A549 (cell line): ENCODE results near the gene GABARAP. TPM values are rescaled to one million over a fixed set of nuclear protein-coding genes. Genes with fewer than 3 reads are reported as not detected.

Source experiments
- ATAC-seq, 2 experiments: fragments of 200-7000 bp in 1 of 2; fragments of >200 bp in 1 of 2; cut with Nextera tagmentation in 1 of 2; cut with Tn5 transposase in 1 of 2; 3 replicates each; pipeline versions ENCODE4 v1.8.0 to v1.9.1; 2018 to 2020; ENCODE audit warnings: mild to moderate bottlenecking in 1 of 2, moderate library complexity in 1 of 2
- CTCF ChIA-PET: fragments of 300-600 bp; sonication (Branson Sonifier 250); formaldehyde crosslinking; extraction: SDS; loops from one replicate; lab custom pipeline; 2021; ENCODE audit warnings: antibody characterized with exemption, inconsistent platforms; lab: Yijun Ruan, JAX
- POLR2A ChIA-PET: fragments of 350-600 bp; formaldehyde crosslinking; extraction: SDS; loops from one replicate; lab custom pipeline; 2021; ENCODE audit warnings: antibody characterized with exemption, inconsistent platforms; lab: Yijun Ruan, JAX
- DNase-seq, 2 experiments: peaks; one replicate each; pipeline versions ENCODE4 v3.0.0 to v3.0.0-alpha.2; 2011 to 2016; ENCODE audit warnings: low read depth in 1 of 2, low spot score in 1 of 2
- FAIRE-seq: peaks from 2 replicates; lab custom pipeline; 2011; peaks lifted over from hg19 to GRCh38; lab: Jason Lieb, UNC
- H3K27ac ChIP-seq, 2 experiments: fragments of >200 bp; sonication (Bioruptor Twin); formaldehyde crosslinking; 3 replicates each; pipeline ENCODE4 v1.5.1; 2016 to 2017
- H3K4me1 ChIP-seq: fragments of >200 bp; sonication (Bioruptor Twin); formaldehyde crosslinking; 3 replicates; pipeline ENCODE4 v1.6.1; 2016
- H3K4me2 ChIP-seq: fragments of >200 bp; sonication (Bioruptor Twin); formaldehyde crosslinking; 3 replicates; pipeline ENCODE4 v1.6.1; 2016
- H3K4me3 ChIP-seq: fragments of >200 bp; sonication (Bioruptor Twin); formaldehyde crosslinking; 3 replicates; pipeline ENCODE4 v1.5.1; 2016
- H3K9me3 ChIP-seq: fragments of >200 bp; sonication (Bioruptor Twin); formaldehyde crosslinking; 3 replicates; pipeline ENCODE4 v1.6.1; 2016
- ATOH8 ChIP-seq: fragments of 250-450 bp; sonication (Bioruptor Pico); IDR thresholded peaks from 2 replicates; pipeline ENCODE4 v1.5.0; 2020; ENCODE audit warnings: low read depth, mild to moderate bottlenecking, moderate library complexity
- BHLHE40 ChIP-seq: IDR thresholded peaks from 2 replicates; pipeline ENCODE4 v1.6.1; 2012; ENCODE audit warnings: low read depth, low read length, inconsistent platforms
- CBX8 ChIP-seq: fragments of 200-600 bp; sonication (generic); IDR thresholded peaks from 2 replicates; pipeline ENCODE4 v1.6.1; 2016
- CEBPB ChIP-seq, 2 experiments: fragments of >200 bp in 1 of 2; sonication (Bioruptor Twin) in 1 of 2; formaldehyde crosslinking in 1 of 2; IDR thresholded peaks; 2 replicates each; pipeline ENCODE4 v1.6.1; 2012 to 2016
- CHD4 ChIP-seq: fragments of 200-600 bp; sonication (generic); IDR thresholded peaks from 2 replicates; pipeline ENCODE4 v1.6.1; 2016; ENCODE audit warnings: antibody characterized with exemption, mild to moderate bottlenecking, borderline replicate concordance
- CTCF ChIP-seq: fragments of >200 bp; sonication (Bioruptor Twin); formaldehyde crosslinking; IDR thresholded peaks from 3 replicates; pipeline ENCODE4 v1.5.1; 2016
- ELK1 ChIP-seq: fragments of 150-350 bp; IDR thresholded peaks from 2 replicates; pipeline ENCODE4 v1.6.1; 2014; ENCODE audit warnings: low read depth, mild to moderate bottlenecking, low read length
- FOSB ChIP-seq: fragments of 250-450 bp; sonication (Bioruptor Pico); IDR thresholded peaks from 2 replicates; pipeline ENCODE4 v1.5.0; 2020; ENCODE audit warnings: mild to moderate bottlenecking, moderate library complexity
- FOSL2 ChIP-seq, 2 experiments: fragments of 450-650 bp in 1 of 2; fragments of >200 bp in 1 of 2; sonication (Bioruptor Twin) in 1 of 2; formaldehyde crosslinking; IDR thresholded peaks; 2 replicates each; pipeline versions ENCODE4 v1.5.0 to v1.6.1; 2016 to 2020; ENCODE audit warnings: mild to moderate bottlenecking in 1 of 2, moderate library complexity in 1 of 2
- HDAC2 ChIP-seq: fragments of 200-600 bp; sonication (generic); IDR thresholded peaks from 2 replicates; pipeline ENCODE4 v1.6.1; 2016
- HMGXB4 ChIP-seq: fragments of 250-450 bp; sonication (Bioruptor Pico); IDR thresholded peaks from 2 replicates; pipeline ENCODE4 v1.5.0; 2021; ENCODE audit warnings: mild to moderate bottlenecking, moderate library complexity, borderline replicate concordance
- HOXA7 ChIP-seq: fragments of 250-450 bp; sonication (Bioruptor Pico); IDR thresholded peaks from 2 replicates; pipeline ENCODE4 v1.5.0; 2020; ENCODE audit warnings: mild to moderate bottlenecking, moderate library complexity
- HOXB5 ChIP-seq: fragments of 250-450 bp; sonication (Bioruptor Pico); IDR thresholded peaks from 2 replicates; pipeline ENCODE4 v1.5.0; 2020; ENCODE audit warnings: mild to moderate bottlenecking, moderate library complexity
- JUN ChIP-seq, 2 experiments: fragments of >200 bp; sonication (Bioruptor Twin); formaldehyde crosslinking; IDR thresholded peaks; 2 replicates in 1 of 2; 3 replicates in 1 of 2; pipeline ENCODE4 v1.6.1; 2016 to 2017
- JUNB ChIP-seq: fragments of >200 bp; sonication (Bioruptor Twin); formaldehyde crosslinking; IDR thresholded peaks from 2 replicates; pipeline ENCODE4 v1.6.1; 2016
- MAX ChIP-seq: IDR thresholded peaks from 2 replicates; pipeline ENCODE4 v1.6.1; 2012
- MYC ChIP-seq: IDR thresholded peaks from 2 replicates; pipeline ENCODE4 v1.6.1; 2012; ENCODE audit warnings: mild to moderate bottlenecking, inconsistent platforms, low read length, improper control_type of control experiment, borderline replicate concordance
- RARB ChIP-seq: fragments of 250-450 bp; sonication (Bioruptor Pico); IDR thresholded peaks from 2 replicates; pipeline ENCODE4 v1.8.0; 2021; ENCODE audit warnings: mild to moderate bottlenecking, moderate library complexity
- RCOR1 ChIP-seq: fragments of 150-350 bp; IDR thresholded peaks from 2 replicates; pipeline ENCODE4 v1.6.1; 2014; ENCODE audit warnings: antibody characterized with exemption, low read length, low read depth
- RFX5 ChIP-seq: fragments of 450-650 bp; IDR thresholded peaks from 2 replicates; pipeline ENCODE4 v1.7.1; 2014; ENCODE audit warnings: antibody characterized with exemption, mild to moderate bottlenecking, moderate library complexity
- SMC3 ChIP-seq: fragments of >200 bp; sonication (Bioruptor Twin); formaldehyde crosslinking; IDR thresholded peaks from 3 replicates; pipeline ENCODE4 v1.6.1; 2018; ENCODE audit warnings: inconsistent platforms
- SREBF2 ChIP-seq: fragments of 450-650 bp; IDR thresholded peaks from 2 replicates; pipeline ENCODE4 v1.6.1; 2014; ENCODE audit warnings: mild to moderate bottlenecking, moderate library complexity
- USF2 ChIP-seq: fragments of 450-650 bp; IDR thresholded peaks from 2 replicates; pipeline ENCODE4 v1.6.1; 2014; ENCODE audit warnings: antibody characterized with exemption
- WGBS: methylation state at CpG from one replicate; pipeline ENCODE4 v1.1.6; 2017; ENCODE audit errors: missing lambda C conversion rate; 5-methylcytosine and 5-hydroxymethylcytosine counted together
- polyA plus RNA-seq, 4 experiments: library from polyadenylated mRNA; depleted of rRNA in 3 of 4; stranded (reverse); fragments of >200 nt; fragmentation: RNase III in 1 of 4; extraction: RNeasy Plus Mini Kit Qiagen cat#74134 plus additional on column Dnase treatment in 1 of 4; gene quantifications; 2 replicates in 3 of 4; 3 replicates in 1 of 4; pipeline ENCODE4 v1.2.3, GENCODE V29; 2011 to 2017

The GABARAP gene
- polyA plus RNA-seq, 2 of the 4 experiments (the other 2 are of a cell fraction) = 399 to 504 TPM

GRCh38 chr17:7262192-7262934, 20.1 kb upstream of the GABARAP start, which contains the start of gene CLDN7:
Gene CLDN7, minus strand, starts transcription at chr17:7262478. Its CDS starts 435 bp downstream, at chr17:7262043.
- H3K27ac ChIP-seq = peak within 1 kb of the TSS; percentile 73 to 83
- POLR2A ChIA-PET = no interaction called here
- ATAC-seq = no peak
- no peak within 1 kb of the TSS for H3K4me3 ChIP-seq
- H3K4me2 ChIP-seq = peak within 1 kb of the TSS; percentile 79
- CTCF ChIA-PET = interaction anchor here (1.1 to 4.3 kb wide), 4 partner anchors 18 to 34 kb away, joined by 3 to 52 read pairs (median 4); partner anchors contain the start of gene SLC2A4
- peaks cover 65% of the 10 kb centered on the region for H3K4me1 ChIP-seq
- no peak for DNase-seq
- no peak for TF ChIP-seq CBX8
- no peak for TF ChIP-seq ATOH8 (CRISPR knock-in tag)
- no peak for TF ChIP-seq ELK1
- TF ChIP-seq MAX = no peak
- no peak for TF ChIP-seq MYC
- no peak for TF ChIP-seq SREBF2
- no peak for TF ChIP-seq RFX5
- no peak for TF ChIP-seq HDAC2
- TF ChIP-seq JUNB = no peak
- TF ChIP-seq RARB (CRISPR knock-in tag) = no peak
- TF ChIP-seq HOXA7 (CRISPR knock-in tag) = no peak
- no peak for TF ChIP-seq HOXB5 (CRISPR knock-in tag)
- TF ChIP-seq CTCF = no peak
- no peak for TF ChIP-seq RCOR1
- no peak for FAIRE-seq
- H3K9me3 ChIP-seq = no peaks in the 10 kb centered on the region
- 90% methylated on average over 64 of the region's 64 CpGs for WGBS

GRCh38 chr17:7261379-7262191, 19.3 kb upstream of the GABARAP start:
- Histone ChIP-seq H3K4me3 (no peak overlapping the region), H3K27ac (no peak overlapping the region; a peak in 1 of 6 replicates), H3K4me1 (peaks cover 57% of the 10 kb centered on the region), H3K9me3 (no peaks in the 10 kb centered on the region), H3K4me2 (no peak overlapping the region)
- 94% methylated on average over 65 of the region's 71 CpGs for WGBS
- ATAC-seq (no peak), DNase-seq (no peak), FAIRE-seq (no peak)
- TF ChIP-seq FOSB (CRISPR knock-in tag) (no peak), CEBPB (IDR thresholded peaks at IDR 0.05) (no peak), HMGXB4 (CRISPR knock-in tag) (no peak), USF2 (no peak), CTCF (no peak), JUN (IDR thresholded peaks at IDR 0.05) (no peak), SREBF2 (no peak), BHLHE40 (no peak), RARB (CRISPR knock-in tag) (no peak), HOXA7 (CRISPR knock-in tag) (no peak), MAX (no peak), SMC3 (no peak), CHD4 (no peak), CBX8 (no peak), FOSL2 (IDR thresholded peaks at IDR 0.05) (no peak), FOSL2 (CRISPR knock-in tag; IDR thresholded peaks at IDR 0.05) (no peak)
- ChIA-PET POLR2A (no interaction called here), CTCF (interaction anchor here (1.2 kb wide), 1 partner anchor 35 kb away, joined by 4 read pairs; no protein-coding TSS in a partner anchor)
